GM12873 (cell line): Measurements from ENCODE around the gene CACUL1.

Experiments
- CTCF ChIP-seq: IDR thresholded peaks from 2 replicates; pipeline ENCODE4 v1.5.1; 2012; ENCODE audit warnings: low read depth, mild to moderate bottlenecking, moderate library complexity, low read length, control low read depth; ENCODE audit not compliant: insufficient read depth; ENCODE audit errors: missing control alignments

CACUL1 gene

GRCh38 chr10:118737603-118738302 lies 17.0 kb downstream of the CACUL1 start:
- no peak for TF ChIP-seq CTCF

- no peak for TF ChIP-seq CTCF
Observed at GRCh38 chr10:118735294-118735693, 19.5 kb downstream of the CACUL1 start.

- peak; percentile 29 for TF ChIP-seq CTCF
Observed at GRCh38 chr10:118734475-118734874, 20.3 kb downstream of the CACUL1 start.

- TF ChIP-seq CTCF = no peak
Observed at GRCh38 chr10:118732245-118733165, 22.3 kb downstream of the CACUL1 start.

- no peak for TF ChIP-seq CTCF
Observed at GRCh38 chr10:118730756-118731456, 23.9 kb downstream of the CACUL1 start.

GRCh38 chr10:118729641-118730258 lies 25.0 kb downstream of the CACUL1 start:
- TF ChIP-seq CTCF = no peak
